Activated naive CD4-positive, alpha-beta T cell treated with Interleukin-2 at 50 U/mL for 16 hours (primary cell): ENCODE results near the gene EXOC3L4.
"Not testable (repeated sequence)": the region's sequence is repeated elsewhere in the genome, so short reads cannot be mapped to it uniquely, and the experiment has no call there.

Experiments
- DNase-seq: peaks from one replicate; pipeline ENCODE4 v3.0.0-alpha.2; 2020

EXOC3L4 gene

GRCh38 chr14:103136388-103137271, 42.1 kb downstream of the EXOC3L4 start:
- no peak for DNase-seq

GRCh38 chr14:103137689-103138300, 43.3 kb downstream of the EXOC3L4 start:
- DNase-seq: no peak

- DNase-seq: no peak
These were observed 44.0 kb downstream of the EXOC3L4 start for GRCh38 chr14:103138301-103139131.

- DNase-seq: no peak
These were observed 44.9 kb downstream of the EXOC3L4 start for GRCh38 chr14:103139132-103140025.

GRCh38 chr14:103140316-103141109, 46.0 kb downstream of the EXOC3L4 start:
- DNase-seq: no peak

- DNase-seq: no peak
These were observed 46.7 kb downstream of the EXOC3L4 start for GRCh38 chr14:103141117-103141796.

- no peak for DNase-seq
These were observed 47.5 kb downstream of the EXOC3L4 start for GRCh38 chr14:103142026-103142425.

- no peak for DNase-seq
These were observed 48.3 kb downstream of the EXOC3L4 start for GRCh38 chr14:103142721-103143302.

GRCh38 chr14:103143506-103143905, 49.0 kb downstream of the EXOC3L4 start:
- no peak for DNase-seq

- no peak for DNase-seq
These were observed 49.6 kb downstream of the EXOC3L4 start for GRCh38 chr14:103144085-103144484.

GRCh38 chr14:103146141-103146709, 51.7 kb downstream of the EXOC3L4 start:
- no peak for DNase-seq

- DNase-seq: no peak
These were observed 55.1 kb downstream of the EXOC3L4 start for GRCh38 chr14:103149351-103150237.

GRCh38 chr14:103151270-103151945, 56.9 kb downstream of the EXOC3L4 start:
- no peak for DNase-seq

GRCh38 chr14:103155010-103155409, 60.5 kb downstream of the EXOC3L4 start:
- DNase-seq: no peak

GRCh38 chr14:103155416-103155815, 60.9 kb downstream of the EXOC3L4 start:
- not testable (repeated sequence) for DNase-seq

- DNase-seq: no peak
These were observed 61.4 kb downstream of the EXOC3L4 start for GRCh38 chr14:103155826-103156394.

GRCh38 chr14:103156651-103157378, 62.3 kb downstream of the EXOC3L4 start:
- no peak for DNase-seq
